ENCODE data around the gene CR1L. TPM values are rescaled to one million over a fixed set of nuclear protein-coding genes. Genes with fewer than 3 reads are reported as not detected.
"Not testable (repeated sequence)": the region's sequence is repeated elsewhere in the genome, so short reads cannot be mapped to it uniquely, and the experiment has no call there.

The CR1L gene
- total and polyA plus RNA-seq, 2 donors = 0.46 to 0.85 TPM

DNA sequence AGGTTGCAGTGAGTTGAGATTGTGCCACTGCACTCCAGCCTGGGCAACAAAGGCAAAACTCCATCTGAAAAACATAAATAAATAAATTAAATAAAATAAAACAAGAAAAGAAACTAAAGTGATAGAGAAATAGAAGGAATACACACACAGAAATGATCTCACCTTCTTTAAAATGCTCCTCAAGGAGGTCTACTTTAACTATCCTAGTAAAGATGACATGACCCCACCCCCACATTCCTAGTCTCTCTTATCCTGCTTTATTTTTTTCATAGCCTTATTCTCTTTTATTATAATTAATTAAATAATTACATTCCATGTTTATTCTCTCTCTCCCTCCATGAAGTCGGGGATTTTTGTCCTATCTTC is 18.0 kb upstream of the CR1L start:
- no peaks in the 10 kb centered on the region for H3K4me1 ChIP-seq (ENCODE audit: control insufficient read depth in 2 of 2, insufficient read depth in 2 of 2, low read length in 2 of 2)
- no peaks in the 10 kb centered on the region for H3K27me3 ChIP-seq (ENCODE audit: control insufficient read depth in 2 of 2, insufficient read depth in 1 of 2, low read length in 1 of 2)
- H3K4me3 ChIP-seq (ENCODE audit: low read length in 2 of 2) = no peak overlapping the region
- no peak overlapping the region for H3K27ac ChIP-seq (ENCODE audit: low read depth in 1 of 2, low read length in 1 of 2)
- WGBS = 97% methylated on average over 1 of the region's 1 CpG
- no peaks in the 10 kb centered on the region for H3K36me3 ChIP-seq (ENCODE audit: control insufficient read depth in 2 of 2, insufficient read depth in 2 of 2, low read length in 1 of 2)
- no peaks in the 10 kb centered on the region for H3K9me3 ChIP-seq (ENCODE audit: control insufficient read depth in 2 of 2, insufficient read depth in 1 of 2, low read length in 1 of 2)
- no peak for DNase-seq (ENCODE audit: low read depth in 6 of 9, low spot score in 9 of 9)

DNA sequence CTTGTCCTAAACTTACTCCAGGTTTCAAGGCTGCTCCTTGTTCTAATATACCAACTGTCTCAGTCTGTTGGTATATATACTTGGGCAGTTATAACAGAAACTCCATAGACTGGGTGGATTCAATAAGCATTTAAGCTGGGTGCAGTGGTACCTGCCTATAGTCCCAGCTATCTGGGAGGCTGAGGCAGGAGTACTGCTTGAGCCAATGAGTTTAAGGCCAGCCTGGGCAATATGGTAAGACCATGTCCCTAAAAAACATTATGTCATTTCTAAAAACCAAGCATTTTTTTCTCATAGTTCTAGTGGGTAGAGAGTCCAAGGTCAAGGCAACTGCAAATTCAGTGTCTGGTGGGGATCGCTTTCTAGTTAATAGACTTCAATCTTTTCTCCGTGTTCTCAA is 17.4 kb upstream of the CR1L start:
- 97% methylated on average over 2 of the region's 2 CpGs for WGBS
- H3K36me3 ChIP-seq (ENCODE audit: control insufficient read depth in 2 of 2, insufficient read depth in 2 of 2, low read length in 1 of 2) = no peaks in the 10 kb centered on the region
- no peaks in the 10 kb centered on the region for H3K27me3 ChIP-seq (ENCODE audit: control insufficient read depth in 2 of 2, insufficient read depth in 1 of 2, low read length in 1 of 2)
- H3K27ac ChIP-seq (ENCODE audit: low read depth in 1 of 2, low read length in 1 of 2) = no peak overlapping the region
- no peaks in the 10 kb centered on the region for H3K9me3 ChIP-seq (ENCODE audit: control insufficient read depth in 2 of 2, insufficient read depth in 1 of 2, low read length in 1 of 2)
- H3K4me3 ChIP-seq (ENCODE audit: low read length in 2 of 2) = no peak overlapping the region
- no peak for DNase-seq (ENCODE audit: low read depth in 6 of 9, low spot score in 9 of 9)
- no peaks in the 10 kb centered on the region for H3K4me1 ChIP-seq (ENCODE audit: control insufficient read depth in 2 of 2, insufficient read depth in 2 of 2, low read length in 2 of 2)

DNA sequence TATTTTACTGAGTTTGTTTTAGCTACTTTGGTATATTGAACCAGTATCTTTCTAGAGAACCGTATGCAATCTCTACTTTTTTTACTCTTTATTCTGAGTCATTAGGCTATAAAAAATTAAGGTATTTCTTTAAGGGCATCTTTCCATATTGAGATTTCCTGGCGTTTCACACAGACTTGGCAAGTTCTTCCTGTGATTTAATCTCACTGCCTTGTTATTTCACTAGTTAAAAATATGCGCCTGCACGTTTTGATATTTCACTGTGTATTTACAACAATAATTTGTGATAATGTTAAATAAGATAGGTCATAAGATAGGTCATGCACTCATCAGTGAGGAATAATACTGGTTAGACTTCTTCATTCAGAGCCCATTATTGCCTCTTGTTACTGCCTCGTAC is 16.2 kb upstream of the CR1L start:
- no peak overlapping the region for H3K4me3 ChIP-seq (ENCODE audit: low read length in 2 of 2)
- H3K36me3 ChIP-seq (ENCODE audit: control insufficient read depth in 2 of 2, insufficient read depth in 2 of 2, low read length in 1 of 2) = no peaks in the 10 kb centered on the region
- H3K27ac ChIP-seq (ENCODE audit: low read depth in 1 of 2, low read length in 1 of 2) = no peak overlapping the region
- no peaks in the 10 kb centered on the region for H3K4me1 ChIP-seq (ENCODE audit: control insufficient read depth in 2 of 2, insufficient read depth in 2 of 2, low read length in 2 of 2)
- no peaks in the 10 kb centered on the region for H3K9me3 ChIP-seq (ENCODE audit: control insufficient read depth in 2 of 2, insufficient read depth in 1 of 2, low read length in 1 of 2)
- no peak for DNase-seq (ENCODE audit: low read depth in 6 of 9, low spot score in 9 of 9)
- H3K27me3 ChIP-seq (ENCODE audit: control insufficient read depth in 2 of 2, insufficient read depth in 1 of 2, low read length in 1 of 2) = no peaks in the 10 kb centered on the region
- 69% methylated on average over 5 of the region's 5 CpGs for WGBS

DNA sequence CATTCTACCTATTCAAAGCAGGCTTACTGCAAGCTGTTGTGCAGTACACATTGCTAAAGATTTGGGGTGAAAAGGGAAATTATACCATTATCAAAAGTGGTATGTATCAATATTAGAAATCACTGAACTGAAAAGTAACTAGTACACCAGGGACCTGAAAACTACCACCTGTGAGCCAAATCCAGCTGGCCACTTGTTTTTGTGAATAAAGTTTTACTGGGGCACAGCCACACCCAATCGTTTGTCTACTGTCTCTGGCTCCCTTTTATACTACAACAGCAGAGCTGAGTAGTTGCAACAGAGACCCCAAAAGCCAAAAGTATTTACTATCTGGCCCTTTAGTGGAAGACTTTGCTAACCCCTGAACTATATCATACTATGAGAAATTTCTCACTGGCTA is 13.8 kb upstream of the CR1L start:
- H3K4me3 ChIP-seq (ENCODE audit: low read length in 2 of 2) = no peak overlapping the region
- no peaks in the 10 kb centered on the region for H3K36me3 ChIP-seq (ENCODE audit: control insufficient read depth in 2 of 2, insufficient read depth in 2 of 2, low read length in 1 of 2)
- no peaks in the 10 kb centered on the region for H3K9me3 ChIP-seq (ENCODE audit: control insufficient read depth in 2 of 2, insufficient read depth in 1 of 2, low read length in 1 of 2)
- H3K27me3 ChIP-seq (ENCODE audit: control insufficient read depth in 2 of 2, insufficient read depth in 1 of 2, low read length in 1 of 2) = no peaks in the 10 kb centered on the region
- DNase-seq (ENCODE audit: low read depth in 6 of 9, low spot score in 9 of 9) = no peak
- H3K4me1 ChIP-seq (ENCODE audit: control insufficient read depth in 2 of 2, insufficient read depth in 2 of 2, low read length in 2 of 2) = no peaks in the 10 kb centered on the region
- no peak overlapping the region for H3K27ac ChIP-seq (ENCODE audit: low read depth in 1 of 2, low read length in 1 of 2)
- 92% methylated on average over 1 of the region's 1 CpG for WGBS

DNA sequence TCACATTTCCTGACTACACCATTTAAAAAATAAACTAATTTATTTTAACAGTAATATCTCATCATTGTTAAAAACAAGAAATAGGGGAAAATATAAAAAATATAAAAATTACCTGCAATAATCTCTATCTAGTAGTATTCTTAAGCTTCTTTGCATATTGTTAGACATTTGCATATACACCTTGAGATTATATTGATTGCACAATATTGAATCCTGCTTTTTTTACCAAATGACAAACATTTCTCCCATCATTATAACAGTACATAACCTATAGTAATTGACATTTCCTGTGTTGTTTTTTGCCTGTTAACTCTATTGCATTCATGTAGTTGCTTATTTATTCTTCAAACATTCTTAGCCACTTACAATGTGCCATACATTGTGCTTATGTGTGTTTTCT is 11.7 kb upstream of the CR1L start:
- no peak overlapping the region for H3K27ac ChIP-seq (ENCODE audit: low read depth in 1 of 2, low read length in 1 of 2)
- H3K4me3 ChIP-seq (ENCODE audit: low read length in 2 of 2) = no peak overlapping the region
- no peaks in the 10 kb centered on the region for H3K27me3 ChIP-seq (ENCODE audit: control insufficient read depth in 2 of 2, insufficient read depth in 1 of 2, low read length in 1 of 2)
- H3K9me3 ChIP-seq (ENCODE audit: control insufficient read depth in 2 of 2, insufficient read depth in 1 of 2, low read length in 1 of 2) = no peaks in the 10 kb centered on the region
- H3K4me1 ChIP-seq (ENCODE audit: control insufficient read depth in 2 of 2, insufficient read depth in 2 of 2, low read length in 2 of 2) = no peaks in the 10 kb centered on the region
- DNase-seq (ENCODE audit: low read depth in 6 of 9, low spot score in 9 of 9) = no peak
- no peaks in the 10 kb centered on the region for H3K36me3 ChIP-seq (ENCODE audit: control insufficient read depth in 2 of 2, insufficient read depth in 2 of 2, low read length in 1 of 2)

DNA sequence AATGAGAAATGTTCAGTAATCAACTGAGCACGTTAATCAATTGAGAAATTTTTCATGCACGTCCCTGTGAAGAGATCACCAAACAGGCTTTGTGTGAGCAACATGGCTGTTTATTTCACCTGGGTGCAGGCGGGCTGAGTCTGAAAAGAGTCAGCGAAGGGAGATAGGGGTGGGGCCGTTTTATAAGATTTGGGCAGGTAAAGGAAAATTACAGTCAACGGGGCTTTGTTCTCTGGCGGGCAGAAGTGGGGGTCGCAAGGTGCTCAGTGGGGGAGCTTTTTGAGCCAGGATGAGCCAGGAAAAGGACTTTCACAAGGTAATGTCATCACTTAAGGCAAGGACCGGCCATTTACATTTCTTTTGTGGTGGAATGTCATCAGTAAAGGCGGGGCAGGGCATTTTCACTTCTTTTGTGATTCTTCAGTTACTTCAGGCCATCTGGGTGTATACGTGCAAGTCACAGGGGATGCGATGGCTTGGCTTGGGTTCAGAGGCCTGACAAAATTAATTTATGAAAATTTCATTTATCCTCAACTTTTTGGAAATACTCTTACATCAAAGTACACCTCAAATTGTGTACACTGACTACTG is 11.1 kb upstream of the CR1L start:
- not testable (repeated sequence) for H3K27me3 ChIP-seq (ENCODE audit: control insufficient read depth in 2 of 2, insufficient read depth in 1 of 2, low read length in 1 of 2); H3K4me1 ChIP-seq (ENCODE audit: control insufficient read depth in 2 of 2, insufficient read depth in 2 of 2, low read length in 2 of 2); H3K27ac ChIP-seq (ENCODE audit: low read depth in 1 of 2, low read length in 1 of 2); H3K36me3 ChIP-seq (ENCODE audit: control insufficient read depth in 2 of 2, insufficient read depth in 2 of 2, low read length in 1 of 2); H3K9me3 ChIP-seq (ENCODE audit: control insufficient read depth in 2 of 2, insufficient read depth in 1 of 2, low read length in 1 of 2); DNase-seq (ENCODE audit: low read depth in 6 of 9, low spot score in 9 of 9); H3K4me3 ChIP-seq (ENCODE audit: low read length in 2 of 2)
- WGBS = 96% methylated on average over 12 of the region's 12 CpGs

DNA sequence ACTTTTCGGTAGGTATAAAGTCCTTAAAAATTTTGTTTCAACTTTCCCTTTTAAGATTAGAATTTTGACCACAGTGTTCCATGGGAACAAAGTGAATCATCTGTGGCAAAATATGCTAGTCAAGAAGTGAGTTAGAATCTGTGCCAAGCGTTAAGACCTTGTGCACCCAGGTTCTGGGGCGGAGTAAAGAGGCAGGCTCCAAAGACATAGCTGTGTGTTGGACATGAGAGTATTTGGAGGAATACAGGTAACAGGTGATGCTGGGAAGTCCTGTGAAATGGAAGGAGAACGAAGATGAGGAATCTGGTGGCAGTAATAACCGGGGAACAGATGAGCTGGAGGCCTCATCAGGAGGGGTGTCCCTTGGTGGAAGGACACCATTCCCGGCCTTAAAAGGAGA is 10.6 kb upstream of the CR1L start:
- H3K27me3 ChIP-seq (ENCODE audit: control insufficient read depth in 2 of 2, insufficient read depth in 1 of 2, low read length in 1 of 2); H3K36me3 ChIP-seq (ENCODE audit: control insufficient read depth in 2 of 2, insufficient read depth in 2 of 2, low read length in 1 of 2); H3K9me3 ChIP-seq (ENCODE audit: control insufficient read depth in 2 of 2, insufficient read depth in 1 of 2, low read length in 1 of 2); DNase-seq (ENCODE audit: low read depth in 6 of 9, low spot score in 9 of 9); H3K4me3 ChIP-seq (ENCODE audit: low read length in 2 of 2); H3K4me1 ChIP-seq (ENCODE audit: control insufficient read depth in 2 of 2, insufficient read depth in 2 of 2, low read length in 2 of 2); H3K27ac ChIP-seq (ENCODE audit: low read depth in 1 of 2, low read length in 1 of 2): not testable (repeated sequence)
- WGBS = 79% methylated on average over 5 of the region's 6 CpGs

DNA sequence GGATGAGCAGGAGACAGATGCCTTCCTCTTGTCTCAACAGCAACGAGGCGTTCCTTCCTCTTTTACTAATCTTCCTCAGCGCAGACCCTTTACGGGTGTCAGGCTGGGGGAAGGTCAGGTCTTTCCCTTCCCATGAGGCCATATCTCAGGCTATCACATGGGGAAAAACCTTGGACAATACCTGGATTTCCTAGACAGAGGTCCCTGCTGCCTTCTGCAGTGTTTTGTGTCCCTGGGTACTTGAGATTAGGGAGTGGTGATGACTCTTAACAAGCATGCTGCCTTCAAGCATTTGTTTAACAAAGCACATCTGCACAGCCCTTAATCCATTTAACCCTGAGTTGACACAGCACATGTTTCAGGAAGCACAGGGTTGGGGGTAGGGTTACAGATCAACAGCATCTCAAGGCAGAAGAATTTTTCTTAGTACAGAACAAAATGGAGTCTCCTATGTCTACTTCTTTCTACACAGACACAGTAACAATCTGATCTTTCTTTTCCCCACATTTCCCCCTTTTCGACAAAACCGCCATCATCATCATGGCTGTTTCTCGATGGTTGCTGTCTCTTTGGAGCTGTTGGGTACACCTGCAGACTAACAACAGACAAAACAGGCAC is 9.3 kb upstream of the CR1L start:
- not testable (repeated sequence) for DNase-seq (ENCODE audit: low read depth in 6 of 9, low spot score in 9 of 9)
- WGBS = 62% methylated on average over 7 of the region's 7 CpGs

DNA sequence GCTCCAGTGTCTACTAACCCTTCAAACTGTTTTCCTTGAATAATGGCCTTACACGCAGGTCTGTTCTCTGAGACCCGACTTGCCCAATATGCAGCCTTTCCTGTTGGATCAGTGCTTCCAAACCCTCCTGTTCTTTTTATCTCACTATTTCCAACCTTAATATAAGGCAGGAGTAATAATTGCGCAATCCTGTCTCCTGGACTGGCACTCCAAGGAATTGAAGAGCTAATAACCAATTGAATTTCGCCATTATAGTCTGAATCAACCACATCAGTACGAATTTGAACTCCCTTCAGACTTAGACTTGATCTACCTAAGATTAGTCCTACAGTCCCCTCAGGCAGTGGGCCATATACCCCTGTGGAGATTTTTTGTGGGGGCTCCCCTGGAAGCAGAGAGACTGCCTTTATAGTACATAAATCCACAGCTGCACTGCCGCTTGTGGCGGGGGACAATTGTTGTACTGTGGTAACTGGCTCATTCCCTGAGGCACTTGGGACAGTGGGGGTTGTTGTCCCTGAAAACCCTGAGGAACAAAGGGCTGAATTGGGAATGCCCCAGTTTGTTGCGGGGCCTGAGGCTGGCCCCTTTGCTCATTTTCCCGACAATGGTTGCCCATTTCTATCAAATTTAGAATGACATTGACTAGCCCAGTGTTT is 6.3 kb upstream of the CR1L start:
- H3K27me3 ChIP-seq (ENCODE audit: control insufficient read depth in 2 of 2, insufficient read depth in 1 of 2, low read length in 1 of 2); H3K4me1 ChIP-seq (ENCODE audit: control insufficient read depth in 2 of 2, insufficient read depth in 2 of 2, low read length in 2 of 2); H3K9me3 ChIP-seq (ENCODE audit: control insufficient read depth in 2 of 2, insufficient read depth in 1 of 2, low read length in 1 of 2); H3K36me3 ChIP-seq (ENCODE audit: control insufficient read depth in 2 of 2, insufficient read depth in 2 of 2, low read length in 1 of 2); H3K4me3 ChIP-seq (ENCODE audit: low read length in 2 of 2); H3K27ac ChIP-seq (ENCODE audit: low read depth in 1 of 2, low read length in 1 of 2); DNase-seq (ENCODE audit: low read depth in 6 of 9, low spot score in 9 of 9): not testable (repeated sequence)
- WGBS = 97% methylated on average over 9 of the region's 9 CpGs

More for the DNA sequence above, 9.3 kb upstream of the CR1L start:
- not testable (repeated sequence) for H3K36me3 ChIP-seq (ENCODE audit: control insufficient read depth in 2 of 2, insufficient read depth in 2 of 2, low read length in 1 of 2); H3K4me1 ChIP-seq (ENCODE audit: control insufficient read depth in 2 of 2, insufficient read depth in 2 of 2, low read length in 2 of 2); H3K4me3 ChIP-seq (ENCODE audit: low read length in 2 of 2); H3K27ac ChIP-seq (ENCODE audit: low read depth in 1 of 2, low read length in 1 of 2); H3K9me3 ChIP-seq (ENCODE audit: control insufficient read depth in 2 of 2, insufficient read depth in 1 of 2, low read length in 1 of 2); H3K27me3 ChIP-seq (ENCODE audit: control insufficient read depth in 2 of 2, insufficient read depth in 1 of 2, low read length in 1 of 2)
